GM21360 (cell line): ENCODE measurements around the gene LPAR5.
A peak's percentile ranks its signal among the peaks of the same experiment; 100 is the strongest.

Experiments used
- ATAC-seq: cut with Tn5 transposase; IDR thresholded peaks from one replicate; pipeline ENCODE4 v1.9.1; 2021; ENCODE audit warnings: mild to moderate bottlenecking, moderate library complexity; ENCODE audit not compliant: unreplicated experiment

Gene LPAR5

GRCh38 chr12:6639151-6639801, 3.5 kb upstream of the LPAR5 start:
- ATAC-seq, result no peak

- ATAC-seq, result no peak
Observed at GRCh38 chr12:6638305-6638704, 2.5 kb upstream of the LPAR5 start.

- no peak for ATAC-seq
Observed at GRCh38 chr12:6635375-6635855, 344 bp downstream of the LPAR5 start.

GRCh38 chr12:6632026-6632983, 3.5 kb downstream of the LPAR5 start:
- peak; percentile 44 for ATAC-seq

GRCh38 chr12:6631549-6631961, 4.2 kb downstream of the LPAR5 start:
- ATAC-seq, result no peak

GRCh38 chr12:6630736-6631135, 5.0 kb downstream of the LPAR5 start:
- ATAC-seq, result no peak

GRCh38 chr12:6627616-6628015, 8.1 kb downstream of the LPAR5 start:
- ATAC-seq, result no peak

- no peak for ATAC-seq
Observed at GRCh38 chr12:6626654-6627283, 9.0 kb downstream of the LPAR5 start.

GRCh38 chr12:6620885-6621274, 14.9 kb downstream of the LPAR5 start:
- no peak for ATAC-seq

- ATAC-seq, result no peak
Observed at GRCh38 chr12:6620137-6620884, 15.4 kb downstream of the LPAR5 start.

- no peak for ATAC-seq
Observed at GRCh38 chr12:6618483-6619225, 17.1 kb downstream of the LPAR5 start.

GRCh38 chr12:6615802-6616201, 20.0 kb downstream of the LPAR5 start:
- no peak for ATAC-seq

GRCh38 chr12:6614513-6615172, 21.1 kb downstream of the LPAR5 start:
- no peak for ATAC-seq

GRCh38 chr12:6613776-6614512, 21.8 kb downstream of the LPAR5 start:
- no peak for ATAC-seq

- no peak for ATAC-seq
Observed at GRCh38 chr12:6613015-6613775, 22.6 kb downstream of the LPAR5 start.

GRCh38 chr12:6612652-6613014, 23.1 kb downstream of the LPAR5 start:
- no peak for ATAC-seq

GRCh38 chr12:6612247-6612646, 23.5 kb downstream of the LPAR5 start:
- ATAC-seq, result no peak

GRCh38 chr12:6608592-6609281, 27.0 kb downstream of the LPAR5 start:
- ATAC-seq, result no peak
